GM21390 (cell line): ENCODE results near the gene C10orf90.

ENCODE experiments used
- ATAC-seq: cut with Tn5 transposase; IDR thresholded peaks from one replicate; pipeline ENCODE4 v1.9.1; 2021; ENCODE audit not compliant: unreplicated experiment

Gene C10orf90

DNA sequence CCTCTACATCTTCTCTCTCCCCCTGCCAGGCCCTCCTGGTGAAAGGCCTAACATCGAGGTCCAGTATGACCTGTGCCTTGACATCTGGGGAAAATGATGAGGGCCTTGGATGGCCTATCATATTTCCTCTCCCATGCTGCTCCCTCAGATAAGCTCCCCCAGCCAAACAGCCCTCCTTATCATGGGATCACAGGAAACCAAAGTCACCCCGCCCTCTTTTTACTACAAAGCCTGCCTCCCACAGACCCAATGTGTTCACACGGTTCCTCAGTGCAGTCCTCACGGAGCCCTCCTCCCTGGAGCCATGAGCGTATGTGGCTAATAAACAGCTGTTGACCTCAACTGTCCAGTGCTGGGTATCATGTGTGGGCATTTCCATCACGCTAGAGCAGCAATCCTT is 32.0 kb downstream of the C10orf90 start:
- ATAC-seq = no peak

DNA sequence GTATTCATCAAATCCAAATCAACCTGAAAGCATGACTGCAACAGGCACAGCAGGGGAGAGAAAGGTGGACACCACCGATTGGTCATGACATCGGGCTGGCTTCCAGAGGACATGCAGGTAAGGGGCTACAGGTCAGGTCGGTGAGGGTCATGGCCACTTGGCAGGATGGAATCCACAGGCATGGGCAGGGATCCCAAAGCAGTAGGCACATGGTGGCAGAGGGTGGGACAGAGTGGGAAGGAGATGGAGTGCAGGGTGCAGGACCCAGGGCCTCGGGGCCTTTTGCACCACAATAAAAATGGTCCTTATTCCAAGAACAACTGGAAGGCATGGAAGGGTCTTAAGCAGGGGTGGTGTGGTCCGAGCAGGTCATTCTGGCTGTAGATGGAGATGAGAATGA is 33.0 kb downstream of the C10orf90 start:
- no peak for ATAC-seq

- no peak for ATAC-seq
Measured at GRCh38 chr10:126634911-126635310, 35.6 kb downstream of the C10orf90 start.

DNA sequence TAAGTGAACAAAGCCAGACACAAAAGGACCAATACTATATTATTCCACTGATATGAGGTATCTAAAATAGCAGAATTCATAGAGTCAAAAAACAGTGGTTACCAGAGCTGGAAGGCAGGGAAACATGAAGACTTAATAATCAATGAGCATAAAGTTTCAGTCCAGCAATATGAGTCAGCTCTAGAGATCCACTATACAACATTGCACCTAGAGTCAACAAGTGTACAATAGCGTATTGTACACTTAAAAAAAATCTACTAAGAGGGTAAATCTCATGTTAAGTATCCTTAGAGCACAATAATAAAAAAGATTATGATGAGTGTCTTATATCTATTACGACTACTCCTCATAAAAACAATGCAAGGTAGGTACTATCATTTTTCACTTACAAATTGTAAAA is 36.1 kb downstream of the C10orf90 start:
- no peak for ATAC-seq

DNA sequence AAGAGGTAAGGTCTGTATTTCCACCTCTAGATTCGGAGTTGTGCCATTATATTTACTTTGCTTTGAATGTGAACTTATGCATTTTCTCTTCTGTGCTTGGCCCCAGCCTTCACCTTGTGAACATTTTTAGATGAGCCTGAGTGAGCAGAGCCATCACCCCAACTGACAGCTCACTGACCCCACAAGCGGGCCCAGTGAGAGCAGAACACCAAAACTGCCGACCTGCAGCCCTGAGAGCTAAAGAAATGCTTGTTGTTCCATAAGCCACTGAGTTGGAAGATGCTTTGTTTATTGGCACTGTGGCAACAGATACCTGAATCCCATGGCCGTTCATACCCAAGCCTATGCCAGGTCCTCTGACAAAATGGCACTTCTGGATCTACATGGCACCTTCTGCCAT is 37.8 kb downstream of the C10orf90 start:
- ATAC-seq = no peak

- ATAC-seq = no peak
Measured at GRCh38 chr10:126629925-126630624, 40.4 kb downstream of the C10orf90 start.

- no peak for ATAC-seq
Measured at GRCh38 chr10:126628746-126629145, 41.7 kb downstream of the C10orf90 start.

DNA sequence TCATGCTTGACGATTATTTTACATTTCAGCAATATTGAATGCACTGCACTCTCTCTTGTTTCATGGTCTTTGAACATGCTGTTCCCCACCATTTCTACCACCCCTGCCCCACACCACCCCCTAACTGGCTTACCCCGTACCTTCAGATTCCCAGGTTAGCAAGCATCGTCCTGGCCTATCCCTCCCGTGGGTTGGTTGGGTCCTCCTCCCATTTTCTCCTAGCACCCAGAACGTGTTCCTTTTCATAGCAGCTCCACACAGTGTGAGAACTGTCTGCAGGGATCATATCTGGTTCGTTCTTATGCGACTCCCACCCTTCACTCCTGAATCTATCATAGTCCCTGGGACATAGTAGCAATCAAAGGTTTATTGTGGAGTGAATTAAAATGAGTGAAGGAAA is 48.6 kb downstream of the C10orf90 start:
- ATAC-seq = no peak

- no peak for ATAC-seq
Measured at GRCh38 chr10:126618466-126618865, 52.0 kb downstream of the C10orf90 start.

- no peak for ATAC-seq
Measured at GRCh38 chr10:126617733-126618132, 52.8 kb downstream of the C10orf90 start.

DNA sequence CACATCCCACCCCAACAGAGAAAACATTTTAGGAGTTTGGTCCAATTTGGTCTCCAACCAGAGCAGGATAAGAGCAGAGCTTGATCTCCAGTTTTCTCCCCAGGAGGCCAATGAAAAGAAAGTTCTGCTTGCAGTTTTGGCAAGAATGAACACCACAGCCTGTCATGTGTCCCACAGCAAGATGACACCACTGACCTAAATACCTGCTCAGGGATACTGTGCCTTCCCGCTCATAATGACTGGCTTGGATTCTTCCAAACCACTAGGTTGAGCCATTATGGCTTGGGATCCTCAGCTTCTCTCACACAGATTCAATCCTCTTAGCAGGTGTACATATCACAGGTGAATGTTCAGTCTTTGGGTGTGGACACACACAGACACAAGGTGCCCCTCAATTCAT is 53.3 kb downstream of the C10orf90 start:
- ATAC-seq = no peak

DNA sequence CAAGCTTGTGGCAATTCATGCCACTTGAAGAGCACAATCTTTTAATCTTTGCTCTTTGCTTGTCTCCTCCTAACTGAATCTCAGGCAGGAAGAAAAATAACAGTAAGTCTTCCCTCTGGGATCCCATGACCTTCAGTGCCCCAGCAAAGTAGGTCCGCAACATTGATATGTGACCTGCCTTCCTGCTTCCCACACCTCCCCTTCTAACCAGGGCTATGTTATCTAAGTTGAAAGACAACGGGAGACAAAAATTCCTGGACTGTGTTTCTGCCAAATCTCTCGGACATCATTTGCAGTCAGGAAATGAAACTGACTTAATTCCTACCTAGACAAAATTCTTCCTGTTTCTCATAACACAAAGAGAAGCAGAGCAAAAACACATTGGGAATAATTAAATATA is 53.8 kb downstream of the C10orf90 start:
- no peak for ATAC-seq

- ATAC-seq = no peak
Measured at GRCh38 chr10:126611303-126611702, 59.2 kb downstream of the C10orf90 start.

DNA sequence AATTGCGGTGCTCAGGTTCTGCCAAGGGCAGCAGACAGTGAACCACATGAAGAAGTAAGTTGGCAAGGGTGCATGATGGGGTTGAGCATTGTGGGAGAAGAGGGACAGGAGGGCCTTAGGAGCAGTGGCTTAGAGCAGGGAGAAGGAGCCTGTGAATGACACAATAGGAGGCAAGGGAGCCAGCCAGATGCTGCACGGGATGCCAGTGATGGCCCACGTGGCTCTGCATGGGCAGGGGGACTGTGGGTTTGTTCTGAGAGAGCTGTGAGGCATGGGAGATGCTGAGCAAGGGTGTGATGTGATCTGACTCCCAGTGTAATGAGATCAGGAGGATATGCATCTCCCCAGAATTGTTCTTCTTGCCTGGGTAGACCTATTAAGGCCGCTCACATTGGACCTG is 60.9 kb downstream of the C10orf90 start:
- ATAC-seq = no peak

DNA sequence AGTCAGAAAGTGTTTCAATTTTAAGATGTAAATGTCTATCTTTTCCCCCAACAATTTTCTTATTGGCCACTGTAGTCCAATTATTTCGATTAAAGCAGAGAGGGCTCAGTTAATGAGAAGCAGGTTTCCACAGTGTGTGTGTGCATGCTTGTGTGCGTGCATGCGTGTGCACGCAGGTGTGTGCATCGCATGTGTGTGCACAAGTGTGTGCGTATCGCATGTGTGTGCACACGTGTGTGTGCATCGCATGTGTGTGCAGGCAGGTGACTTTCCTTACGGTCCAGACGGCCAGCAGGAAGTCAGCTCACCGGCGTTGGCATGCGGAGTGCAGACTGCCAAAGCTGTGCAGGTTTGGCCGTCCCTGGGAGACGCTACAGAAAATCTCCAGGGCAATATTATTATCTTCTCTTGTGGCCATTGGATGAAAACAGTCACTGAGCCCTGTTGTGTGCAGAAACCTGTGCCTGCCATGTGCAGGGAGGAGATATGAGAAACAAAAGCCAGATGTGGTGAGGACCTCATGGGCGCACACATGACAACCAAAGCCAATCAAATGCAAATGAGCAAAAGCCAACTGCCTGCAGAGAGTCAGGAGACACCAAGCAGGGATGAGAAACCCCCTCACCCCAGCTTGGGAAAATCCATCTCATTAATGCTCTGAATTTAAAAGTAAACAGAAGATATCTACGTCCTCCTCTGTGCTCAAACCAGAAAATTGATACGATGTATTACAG is 70.4 kb downstream of the C10orf90 start:
- no peak for ATAC-seq

- no peak for ATAC-seq
Measured at GRCh38 chr10:126598009-126598408, 72.5 kb downstream of the C10orf90 start.

- no peak for ATAC-seq
Measured at GRCh38 chr10:126597211-126597610, 73.3 kb downstream of the C10orf90 start.

DNA sequence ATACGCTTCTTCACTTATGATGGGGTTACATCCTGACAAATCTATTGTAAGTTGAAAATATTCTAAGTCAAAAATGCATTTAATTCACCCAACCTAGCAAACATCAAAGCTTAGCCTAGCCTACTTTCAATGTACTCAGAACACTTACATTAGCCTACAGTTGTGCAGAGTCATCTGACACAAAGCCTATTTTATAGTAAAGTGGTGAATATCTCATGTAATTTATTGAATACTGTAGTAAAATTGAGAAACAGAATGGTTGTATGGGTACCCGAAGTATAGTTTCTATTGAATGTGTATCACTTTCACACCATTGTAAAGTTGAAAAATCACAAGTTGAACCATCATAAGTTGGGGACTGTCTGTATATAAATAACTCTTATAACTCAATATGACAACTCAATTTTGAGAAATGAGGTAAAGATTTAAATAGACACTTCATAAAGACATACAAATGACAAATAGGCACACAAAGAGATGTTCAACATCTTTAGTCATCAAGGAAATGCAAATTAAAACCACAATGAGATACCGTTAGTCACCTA is 73.9 kb downstream of the C10orf90 start:
- no peak for ATAC-seq

DNA sequence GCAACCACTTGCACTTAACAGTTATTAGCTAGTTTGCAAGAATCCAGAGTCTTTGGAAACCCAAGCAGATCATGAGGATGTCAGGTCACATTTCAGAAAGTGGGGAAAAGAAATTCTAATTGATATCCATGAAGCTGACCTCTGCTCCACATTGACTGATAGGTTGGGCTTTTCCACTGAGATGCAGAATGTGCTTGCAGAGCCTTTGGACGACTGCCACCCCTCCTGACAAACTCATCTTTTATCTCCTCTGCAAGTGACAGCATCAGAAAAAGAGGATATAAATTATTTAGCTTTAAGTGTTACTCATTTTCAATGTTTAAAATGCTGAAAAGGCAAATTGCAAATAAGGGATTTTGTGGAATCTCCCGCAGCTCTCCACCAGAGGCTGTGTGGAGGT is 75.3 kb downstream of the C10orf90 start:
- no peak for ATAC-seq

DNA sequence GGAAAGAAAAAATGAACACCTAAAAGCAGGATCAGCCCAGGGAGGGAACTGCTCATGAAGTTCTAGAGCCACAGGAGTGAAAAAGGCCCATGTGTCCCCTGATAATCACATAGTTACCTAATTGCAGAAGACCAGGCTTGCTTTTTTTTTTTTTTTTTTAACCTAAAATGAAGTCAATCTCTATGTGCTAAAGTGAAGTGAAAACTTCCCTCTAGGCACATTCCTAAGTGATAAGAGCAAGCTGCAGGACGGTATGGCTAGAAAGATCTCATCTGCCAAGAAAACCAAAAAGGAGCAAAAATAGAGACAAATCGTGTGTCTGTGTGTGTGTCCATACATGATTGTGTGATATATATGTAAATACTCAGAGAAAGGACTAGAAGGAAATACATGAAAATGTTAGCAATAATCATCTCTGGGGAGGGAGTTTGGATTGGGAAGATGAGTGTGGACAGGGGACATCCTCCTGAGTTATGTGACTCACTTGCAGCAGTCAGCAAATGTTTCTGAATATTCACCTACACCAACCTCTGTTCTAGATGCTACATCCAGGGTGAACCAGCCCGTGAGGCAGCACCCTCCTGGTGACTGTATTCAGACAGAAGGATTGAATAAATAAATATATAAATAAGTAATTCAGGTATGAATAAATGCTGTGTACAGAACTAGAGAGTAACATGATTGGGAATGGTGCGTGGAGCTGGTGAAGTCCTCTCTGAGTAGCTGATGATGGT is 76.4 kb downstream of the C10orf90 start:
- ATAC-seq = no peak

- ATAC-seq = no peak
Measured at GRCh38 chr10:126592901-126593300, 77.6 kb downstream of the C10orf90 start.

DNA sequence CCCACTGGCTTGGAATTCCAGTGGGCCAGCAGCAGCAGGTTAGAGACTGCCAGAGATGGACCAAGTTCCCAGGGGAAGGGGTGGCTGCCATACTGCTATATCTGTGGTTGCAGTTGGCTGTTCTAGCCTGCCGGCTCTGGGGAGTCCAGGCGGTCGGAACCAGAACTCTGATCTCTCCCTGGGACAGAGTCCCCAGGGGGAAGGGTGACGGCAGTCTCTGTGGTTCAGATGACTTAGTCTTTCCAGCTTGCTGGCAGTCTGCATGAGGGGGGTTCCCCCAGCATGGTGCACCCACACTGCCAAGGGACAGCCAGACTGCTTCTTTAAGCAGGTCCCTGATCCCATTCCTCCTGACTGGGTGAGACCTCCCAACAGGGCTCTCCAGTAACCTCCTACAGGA is 82.5 kb downstream of the C10orf90 start:
- no peak for ATAC-seq
